ENCODE results near the gene ZBTB12. TPM values are rescaled to one million over a fixed set of nuclear protein-coding genes. Genes with fewer than 3 reads are reported as not detected.

Gene ZBTB12
- total and polyA plus RNA-seq, 2 of the 8 experiments (the other 6 are each of a cell fraction or from before 2014, with no cell fraction given) = 20.7 to 40.8 TPM

GRCh38 chr6:31901953-31902643, at the start of gene ZBTB12 (continued):
- no peak for TF ChIP-seq CHD2 (IDR thresholded peaks at IDR 0.05; ENCODE audit: low read length)
- TF ChIP-seq CREB1 (IDR thresholded peaks at IDR 0.05) = no peak; the same call in 1 of the 2 replicates
- no peak for TF ChIP-seq GTF2F1 (IDR thresholded peaks at IDR 0.05; ENCODE audit: borderline replicate concordance, low read depth, low read length)
- TF ChIP-seq SIX5 (IDR thresholded peaks at IDR 0.05; ENCODE audit: low read depth, low read length) = no peak
- no peak for TF ChIP-seq HDAC6 (IDR thresholded peaks at IDR 0.05; ENCODE audit: low read depth, low read length)
- TF ChIP-seq RBBP5 (IDR thresholded peaks at IDR 0.05; ENCODE audit: borderline replicate concordance, low read depth, low read length) = peak; percentile 69; the same call in 1 of the 2 replicates
- TF ChIP-seq MAFK (IDR thresholded peaks at IDR 0.05; ENCODE audit: low read depth, low read length) = no peak
- TF ChIP-seq POLR2AphosphoS5 (IDR thresholded peaks at IDR 0.05; ENCODE audit: low read depth, low read length) = no peak
- TF ChIP-seq CHD7 (IDR thresholded peaks at IDR 0.05; ENCODE audit: insufficient replicate concordance, low read length) = no peak
- no peak for TF ChIP-seq TBP (IDR thresholded peaks at IDR 0.05; ENCODE audit: low read depth, low read length)
- TF ChIP-seq POLR2A (IDR thresholded peaks at IDR 0.05; ENCODE audit: control extremely low read depth in 1 of 2, low read depth in 2 of 2, low read length in 2 of 2) = no peak
- TF ChIP-seq HDAC2 (IDR thresholded peaks at IDR 0.05; ENCODE audit: borderline replicate concordance in 1 of 2, low read depth in 2 of 2, low read length in 2 of 2) = 0 out of 4 replicates have a peak, but pooled peaks of 1 of the 2 experiments have one; percentile 70
